IMR-90 (cell line): ENCODE measurements around the gene HNF1B.
A peak's percentile ranks its signal among the peaks of the same experiment; 100 is the strongest.

Experiments
- FOS ChIP-seq: fragments of 150-350 bp; IDR thresholded peaks from 2 replicates; pipeline ENCODE4 v1.6.1; 2016; ENCODE audit warnings: low read depth, low read length
- MAFK ChIP-seq: IDR thresholded peaks from 2 replicates; pipeline ENCODE4 v1.6.1; 2012; ENCODE audit warnings: low read depth, low read length, improper control_type of control experiment
- MXI1 ChIP-seq: IDR thresholded peaks from 2 replicates; pipeline ENCODE4 v1.6.1; 2012; ENCODE audit warnings: low read depth, mild to moderate bottlenecking, low read length, moderate library complexity, borderline replicate concordance
- POLR2A ChIP-seq: IDR thresholded peaks from 2 replicates; pipeline ENCODE4 v1.6.1; 2012; ENCODE audit warnings: mild to moderate bottlenecking, low read depth, low read length
- RAD21 ChIP-seq: IDR thresholded peaks from 2 replicates; pipeline ENCODE4 v1.6.1; 2012; ENCODE audit warnings: low read length, improper control_type of control experiment
- SMC3 ChIP-seq: fragments of 150-350 bp; IDR thresholded peaks from 2 replicates; pipeline ENCODE4 v1.6.1; 2016; ENCODE audit warnings: low read depth, mild to moderate bottlenecking, antibody characterized with exemption, low read length, moderate library complexity
- TF ChIP-seq, protein P1 (sequence below): conservative IDR thresholded peaks from 2 replicates; pipeline ENCODE4 v1.5.1; 2012; ENCODE audit warnings: mild to moderate bottlenecking, low read depth, low read length, improper control_type of control experiment
- TF ChIP-seq, protein P2 (sequence below): fragments of 150-350 bp; IDR thresholded peaks from 2 replicates; pipeline ENCODE4 v1.6.1; 2017; ENCODE audit warnings: mild to moderate bottlenecking, antibody characterized with exemption, low read length, low read depth

DNA sequence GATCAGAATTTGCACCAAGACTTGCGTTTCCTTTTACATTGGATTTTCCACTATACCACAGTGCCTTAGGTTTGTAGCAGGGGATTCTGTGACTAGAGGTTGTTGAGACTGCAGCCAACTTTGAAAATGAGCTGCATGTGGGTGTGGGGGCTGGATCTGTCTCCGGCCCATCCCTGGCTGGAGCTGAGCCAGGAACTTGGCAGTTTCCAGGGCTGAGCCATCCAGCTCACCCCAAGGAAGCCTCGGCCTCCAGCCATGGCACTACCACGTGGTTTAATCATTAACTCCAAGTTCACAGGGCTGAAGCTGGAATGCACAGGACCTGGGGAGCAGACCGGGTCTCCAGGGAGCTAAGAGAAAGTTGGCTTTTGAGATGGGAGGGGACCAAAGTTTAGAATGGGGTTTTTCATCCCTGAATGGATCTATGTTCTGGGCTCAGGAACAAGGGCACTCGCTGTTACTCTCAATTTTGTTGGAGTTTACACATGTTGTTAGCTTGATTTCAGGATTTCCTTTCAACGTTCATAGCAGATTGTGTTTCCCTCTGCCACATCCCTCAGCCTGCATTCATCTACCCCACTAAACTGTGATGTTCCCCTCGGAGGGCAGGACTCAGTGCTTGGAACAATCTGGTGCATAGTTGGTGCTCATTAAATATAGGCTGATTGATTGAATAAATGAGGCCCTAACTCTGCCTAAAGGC, 42.3 kb upstream of the HNF1B start:
- TF ChIP-seq, protein P1, sequence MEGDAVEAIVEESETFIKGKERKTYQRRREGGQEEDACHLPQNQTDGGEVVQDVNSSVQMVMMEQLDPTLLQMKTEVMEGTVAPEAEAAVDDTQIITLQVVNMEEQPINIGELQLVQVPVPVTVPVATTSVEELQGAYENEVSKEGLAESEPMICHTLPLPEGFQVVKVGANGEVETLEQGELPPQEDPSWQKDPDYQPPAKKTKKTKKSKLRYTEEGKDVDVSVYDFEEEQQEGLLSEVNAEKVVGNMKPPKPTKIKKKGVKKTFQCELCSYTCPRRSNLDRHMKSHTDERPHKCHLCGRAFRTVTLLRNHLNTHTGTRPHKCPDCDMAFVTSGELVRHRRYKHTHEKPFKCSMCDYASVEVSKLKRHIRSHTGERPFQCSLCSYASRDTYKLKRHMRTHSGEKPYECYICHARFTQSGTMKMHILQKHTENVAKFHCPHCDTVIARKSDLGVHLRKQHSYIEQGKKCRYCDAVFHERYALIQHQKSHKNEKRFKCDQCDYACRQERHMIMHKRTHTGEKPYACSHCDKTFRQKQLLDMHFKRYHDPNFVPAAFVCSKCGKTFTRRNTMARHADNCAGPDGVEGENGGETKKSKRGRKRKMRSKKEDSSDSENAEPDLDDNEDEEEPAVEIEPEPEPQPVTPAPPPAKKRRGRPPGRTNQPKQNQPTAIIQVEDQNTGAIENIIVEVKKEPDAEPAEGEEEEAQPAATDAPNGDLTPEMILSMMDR, result no peak
- no peak for TF ChIP-seq SMC3
- no peak for TF ChIP-seq POLR2A
- TF ChIP-seq RAD21, result no peak
- no peak for TF ChIP-seq MAFK
- no peak for TF ChIP-seq FOS
- TF ChIP-seq, protein P2, sequence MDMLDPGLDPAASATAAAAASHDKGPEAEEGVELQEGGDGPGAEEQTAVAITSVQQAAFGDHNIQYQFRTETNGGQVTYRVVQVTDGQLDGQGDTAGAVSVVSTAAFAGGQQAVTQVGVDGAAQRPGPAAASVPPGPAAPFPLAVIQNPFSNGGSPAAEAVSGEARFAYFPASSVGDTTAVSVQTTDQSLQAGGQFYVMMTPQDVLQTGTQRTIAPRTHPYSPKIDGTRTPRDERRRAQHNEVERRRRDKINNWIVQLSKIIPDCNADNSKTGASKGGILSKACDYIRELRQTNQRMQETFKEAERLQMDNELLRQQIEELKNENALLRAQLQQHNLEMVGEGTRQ, result peak; percentile 32; the same call in 1 of the 2 replicates
- no peak for TF ChIP-seq MXI1
